Kidney tubule cell (primary cell): ENCODE results near the gene NPSR1.
"Not testable (repeated sequence)": the region's sequence is repeated elsewhere in the genome, so short reads cannot be mapped to it uniquely, and the experiment has no call there.

Experiments
- DNase-seq: peaks from one replicate; pipeline ENCODE4 v3.0.0-alpha.2; 2018; ENCODE audit warnings: low spot score

NPSR1 gene

GRCh38 chr7:34874329-34874728, 216.3 kb downstream of the NPSR1 start:
- not testable (repeated sequence) for DNase-seq

GRCh38 chr7:34875481-34875880, 217.5 kb downstream of the NPSR1 start:
- DNase-seq, result no peak

GRCh38 chr7:34878944-34879735, 221.1 kb downstream of the NPSR1 start:
- DNase-seq, result not testable (repeated sequence)

- no peak for DNase-seq
These were observed 221.9 kb downstream of the NPSR1 start for GRCh38 chr7:34879871-34880270.

- not testable (repeated sequence) for DNase-seq
These were observed 225.8 kb downstream of the NPSR1 start for GRCh38 chr7:34883855-34884254.

GRCh38 chr7:34886856-34887255, 228.8 kb downstream of the NPSR1 start:
- DNase-seq, result peak; percentile 51

- DNase-seq, result no peak
These were observed 231.9 kb downstream of the NPSR1 start for GRCh38 chr7:34889951-34890350.

- no peak for DNase-seq
These were observed 237.2 kb downstream of the NPSR1 start for GRCh38 chr7:34895202-34895601.
